OCI-LY7 (cell line): ENCODE results near the gene ADCY5. TPM values are rescaled to one million over a fixed set of nuclear protein-coding genes. Genes with fewer than 3 reads are reported as not detected.

Experiments
- BruUV-seq: library from RNA; stranded (reverse); fragments of 400-500 nt; replicated peaks from 2 replicates; lab custom pipeline; 2021; lab: Mats Ljungman, UMichigan
- CTCF ChIA-PET: fragments of 300-600 bp; sonication (Branson Sonifier 250); formaldehyde crosslinking; loops from one replicate; lab custom pipeline; 2022; ENCODE audit warnings: antibody characterized with exemption; ENCODE audit not compliant: unreplicated experiment; lab: Charles Lee
- POLR2A ChIA-PET: fragments of 300-600 bp; sonication (Branson Sonifier 250); formaldehyde crosslinking; loops from one replicate; lab custom pipeline; 2022; ENCODE audit warnings: antibody characterized with exemption; lab: Charles Lee
- DNase-seq: peaks from one replicate; pipeline ENCODE4 v3.0.0-alpha.2; 2015; ENCODE audit warnings: low spot score
- H2AFZ ChIP-seq: fragments of 200-600 bp; sonication (generic), shearing (Covaris generic); 2 replicates; pipeline ENCODE4 v1.6.1; 2014; ENCODE audit warnings: mild to moderate bottlenecking, antibody characterized with exemption, low read length, moderate library complexity
- H3K27ac ChIP-seq: fragments of 200-600 bp; sonication (generic); 2 replicates; pipeline ENCODE4 v1.5.1; 2014; ENCODE audit warnings: mixed run types, low read depth, mild to moderate bottlenecking, moderate library complexity, low read length, inconsistent platforms; ENCODE audit not compliant: poor library complexity, severe bottlenecking
- H3K36me3 ChIP-seq: fragments of 200-600 bp; sonication (generic); 2 replicates; pipeline ENCODE4 v1.6.1; 2014; ENCODE audit warnings: mild to moderate bottlenecking, antibody characterized with exemption, low read length, moderate library complexity, mixed read lengths; ENCODE audit not compliant: insufficient read depth
- H3K4me1 ChIP-seq: fragments of 200-600 bp; sonication (generic); 2 replicates; pipeline ENCODE4 v1.5.1; 2014; ENCODE audit warnings: mild to moderate bottlenecking, low read length; ENCODE audit not compliant: insufficient read depth, poor library complexity, severe bottlenecking
- H3K4me2 ChIP-seq: fragments of 200-600 bp; sonication (generic); 2 replicates; pipeline ENCODE4 v1.6.1; 2014; ENCODE audit warnings: mild to moderate bottlenecking, low read length
- H3K4me3 ChIP-seq: fragments of 200-600 bp; sonication (generic); 2 replicates; pipeline ENCODE4 v1.5.1; 2014; ENCODE audit warnings: mild to moderate bottlenecking, low read depth, low read length; ENCODE audit not compliant: poor library complexity, severe bottlenecking
- H3K79me2 ChIP-seq: fragments of 200-600 bp; sonication (generic); 2 replicates; pipeline ENCODE4 v1.6.1; 2016; ENCODE audit warnings: low read depth, mild to moderate bottlenecking, low read length, moderate library complexity, mixed read lengths; ENCODE audit not compliant: insufficient read depth
- H3K9me2 ChIP-seq: fragments of 200-600 bp; sonication (generic); 2 replicates; pipeline ENCODE4 v1.6.1; 2016; ENCODE audit warnings: mild to moderate bottlenecking, low read length, mixed read lengths; ENCODE audit not compliant: insufficient read depth
- H3K9me3 ChIP-seq: fragments of 200-600 bp; sonication (generic); 2 replicates; pipeline ENCODE4 v1.6.1; 2014; ENCODE audit warnings: mild to moderate bottlenecking, mixed run types, low read length, mixed read lengths
- H4K20me1 ChIP-seq: fragments of 200-600 bp; sonication (generic); 2 replicates; pipeline ENCODE4 v1.6.1; 2014; ENCODE audit warnings: mild to moderate bottlenecking, antibody characterized with exemption, low read length, moderate library complexity, mixed read lengths; ENCODE audit not compliant: insufficient read depth
- CTCF ChIP-seq: fragments of 200-600 bp; sonication (generic); conservative IDR thresholded peaks from 2 replicates; pipeline ENCODE4 v1.5.1; 2014; ENCODE audit warnings: mild to moderate bottlenecking, antibody characterized with exemption, low read length, moderate library complexity, mixed read lengths
- EZH2phosphoT487 ChIP-seq: fragments of 200-600 bp; sonication (generic); IDR thresholded peaks from 2 replicates; pipeline ENCODE4 v1.6.1; 2018; ENCODE audit warnings: low read depth, borderline replicate concordance, mild to moderate bottlenecking, mixed run types, antibody characterized with exemption, low read length, moderate library complexity, mixed read lengths
- intact Hi-C: fragments of 100-400 bp; cut with micrococcal nuclease; formaldehyde crosslinking; loops from one replicate; pipeline ENCODE4 v1.10.0; 2022; ENCODE audit not compliant: unreplicated experiment
- total RNA-seq, 2 experiments: library from RNA; depleted of rRNA in 1 of 2; stranded (reverse); fragments of >200 nt in 1 of 2; shearing (Covaris generic) in 1 of 2; gene quantifications; 2 replicates each; pipeline ENCODE4 v1.2.3, GENCODE V29; 2014 to 2022

The ADCY5 gene
- total RNA-seq, 2 experiments from 2014 or later, result 0.03 to 0.63 TPM

GRCh38 chr3:123396171-123397049 is 52.5 kb downstream of the ADCY5 start:
- Histone ChIP-seq H3K27ac (no peak overlapping the region), H3K9me3 (no peaks in the 10 kb centered on the region), H3K4me2 (no peak overlapping the region), H3K36me3 (no peaks in the 10 kb centered on the region), H4K20me1 (no peaks in the 10 kb centered on the region), H3K79me2 (no peaks in the 10 kb centered on the region), H2AFZ (no peak overlapping the region), H3K4me3 (no peak overlapping the region), H3K9me2 (no peaks in the 10 kb centered on the region), H3K4me1 (no peaks in the 10 kb centered on the region)
- BruUV-seq, result no TSS peak
- no peak for DNase-seq
- ChIA-PET CTCF (no interaction called here), POLR2A (no interaction called here)
- TF ChIP-seq EZH2phosphoT487 (no peak), CTCF (no peak)
- intact Hi-C loops, result no loop called here

GRCh38 chr3:123395235-123395634 is 53.7 kb downstream of the ADCY5 start:
- CTCF ChIA-PET, result no interaction called here
- intact Hi-C loops, result no loop called here
- H3K79me2 ChIP-seq, result no peaks in the 10 kb centered on the region

More at GRCh38 chr3:123395235-123395634, 53.7 kb downstream of the ADCY5 start:
- Histone ChIP-seq H3K27ac (no peak overlapping the region), H3K9me3 (no peaks in the 10 kb centered on the region), H3K4me1 (no peaks in the 10 kb centered on the region), H3K36me3 (no peaks in the 10 kb centered on the region), H3K4me2 (no peak overlapping the region), H3K9me2 (no peaks in the 10 kb centered on the region), H4K20me1 (no peaks in the 10 kb centered on the region), H2AFZ (no peak overlapping the region), H3K4me3 (no peak overlapping the region)
- TF ChIP-seq EZH2phosphoT487 (no peak), CTCF (no peak)
- POLR2A ChIA-PET, result no interaction called here
- BruUV-seq, result no TSS peak
- no peak for DNase-seq
